Peyer's patch (tissue), 4 donors: Measurements from ENCODE around the gene POU2F2.

Experiments used
- POLR2A ChIP-seq, 2 donors: fragments of 450-650 bp; IDR thresholded peaks; one replicate each; pipeline ENCODE4 v1.5.1; 2017; ENCODE audit warnings: antibody characterized with exemption in 2 of 2, mild to moderate bottlenecking in 2 of 2, moderate library complexity in 2 of 2
- TF ChIP-seq, protein P1 (sequence below), 6 experiments: fragments of 450-650 bp in 4 of 6; fragments of 200-600 bp in 2 of 6; sonication (generic) in 1 of 6; IDR thresholded peaks; one replicate each; pipeline ENCODE4 v1.5.1; 2017 to 2019; ENCODE audit warnings: antibody characterized with exemption in 6 of 6, mild to moderate bottlenecking in 3 of 6, moderate library complexity in 1 of 6

- TF ChIP-seq, protein P1, sequence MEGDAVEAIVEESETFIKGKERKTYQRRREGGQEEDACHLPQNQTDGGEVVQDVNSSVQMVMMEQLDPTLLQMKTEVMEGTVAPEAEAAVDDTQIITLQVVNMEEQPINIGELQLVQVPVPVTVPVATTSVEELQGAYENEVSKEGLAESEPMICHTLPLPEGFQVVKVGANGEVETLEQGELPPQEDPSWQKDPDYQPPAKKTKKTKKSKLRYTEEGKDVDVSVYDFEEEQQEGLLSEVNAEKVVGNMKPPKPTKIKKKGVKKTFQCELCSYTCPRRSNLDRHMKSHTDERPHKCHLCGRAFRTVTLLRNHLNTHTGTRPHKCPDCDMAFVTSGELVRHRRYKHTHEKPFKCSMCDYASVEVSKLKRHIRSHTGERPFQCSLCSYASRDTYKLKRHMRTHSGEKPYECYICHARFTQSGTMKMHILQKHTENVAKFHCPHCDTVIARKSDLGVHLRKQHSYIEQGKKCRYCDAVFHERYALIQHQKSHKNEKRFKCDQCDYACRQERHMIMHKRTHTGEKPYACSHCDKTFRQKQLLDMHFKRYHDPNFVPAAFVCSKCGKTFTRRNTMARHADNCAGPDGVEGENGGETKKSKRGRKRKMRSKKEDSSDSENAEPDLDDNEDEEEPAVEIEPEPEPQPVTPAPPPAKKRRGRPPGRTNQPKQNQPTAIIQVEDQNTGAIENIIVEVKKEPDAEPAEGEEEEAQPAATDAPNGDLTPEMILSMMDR (IDR thresholded peaks at IDR 0.05), result no peak
- no peak for TF ChIP-seq POLR2A (IDR thresholded peaks at IDR 0.05)
Observed at GRCh38 chr19:42067315-42067888, 64.8 kb downstream of the POU2F2 start.
